Muscle layer of duodenum (tissue), 2 donors: ENCODE results near the gene MRPS31.
A peak's percentile ranks its signal among the peaks of the same experiment; 100 is the strongest.

Experiments used
- H3K27ac ChIP-seq: one replicate; pipeline ENCODE4 v1.7.0; 2013; ENCODE audit warnings: mild to moderate bottlenecking, low read length
- H3K27me3 ChIP-seq: one replicate; pipeline ENCODE4 v1.7.0; 2013; ENCODE audit warnings: low read depth, mild to moderate bottlenecking, control low read depth, low read length
- H3K36me3 ChIP-seq, 2 donors: one replicate each; pipeline ENCODE4 v1.7.0; 2013; ENCODE audit warnings: low read length in 2 of 2, control low read depth in 1 of 2, mild to moderate bottlenecking in 1 of 2; ENCODE audit not compliant: insufficient read depth in 2 of 2, control insufficient read depth in 1 of 2
- H3K4me1 ChIP-seq, 2 donors: one replicate each; pipeline ENCODE4 v1.7.0; 2013; ENCODE audit warnings: low read length in 2 of 2, mild to moderate bottlenecking in 2 of 2, control low read depth in 1 of 2, moderate library complexity in 1 of 2; ENCODE audit not compliant: insufficient read depth in 2 of 2, control insufficient read depth in 1 of 2
- H3K4me3 ChIP-seq, 2 donors: one replicate each; pipeline ENCODE4 v1.7.0; 2013; ENCODE audit warnings: low read length in 2 of 2, low read depth in 1 of 2, mild to moderate bottlenecking in 1 of 2
- H3K9me3 ChIP-seq, 2 donors: one replicate each; pipeline ENCODE4 v1.7.0; 2013; ENCODE audit warnings: low read length in 2 of 2, control low read depth in 1 of 2, mild to moderate bottlenecking in 1 of 2; ENCODE audit not compliant: control insufficient read depth in 1 of 2
- donor health status: healthy.

MRPS31 gene

DNA sequence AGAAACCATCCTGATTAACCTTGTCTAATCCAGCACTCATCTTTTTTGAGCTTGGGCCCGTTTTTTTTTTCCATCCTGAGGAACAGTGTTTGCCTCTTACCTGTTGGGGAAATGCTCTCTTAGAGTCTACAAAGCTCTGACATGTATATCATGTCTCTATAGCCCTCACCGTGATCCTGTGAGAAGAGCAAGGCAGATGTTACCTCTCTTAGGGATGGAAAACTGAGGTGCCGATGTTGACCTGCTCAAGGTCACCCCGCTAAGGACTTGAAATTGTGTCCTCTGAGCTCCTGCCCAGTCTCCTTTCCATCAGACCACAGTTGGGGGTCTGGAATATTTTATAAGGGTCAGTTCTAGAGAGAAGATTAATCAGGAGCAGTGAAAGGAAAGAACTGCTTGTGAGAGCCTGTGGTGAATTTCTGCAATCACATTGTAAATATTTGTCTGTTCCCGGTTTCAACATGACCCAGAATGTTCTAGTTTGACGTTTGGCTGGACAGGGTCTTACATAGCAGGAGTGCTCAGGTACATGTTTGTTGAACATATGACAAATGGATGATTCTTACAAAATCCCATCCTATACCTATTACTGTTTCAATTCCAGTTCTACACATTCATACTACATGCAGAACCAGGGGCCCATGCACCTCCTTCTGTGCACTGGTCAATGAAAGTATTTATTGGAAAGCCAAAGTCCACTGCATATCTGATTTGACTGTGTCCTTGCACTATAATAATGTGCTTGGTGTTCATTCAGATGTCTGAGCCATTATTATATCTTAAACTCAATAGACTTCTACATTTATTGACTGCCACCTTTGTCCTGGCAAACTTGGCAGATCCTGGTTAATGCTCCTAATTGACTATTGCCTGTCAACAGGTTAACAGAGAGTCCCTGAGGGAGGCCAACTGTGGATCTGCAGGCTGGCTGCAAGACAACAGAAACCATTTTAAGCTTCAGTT is 30.5 kb upstream of the MRPS31 start:
- Histone ChIP-seq H3K36me3 (peaks cover 22 to 40% of the 10 kb centered on the region in 2 donors), H3K4me1 (no peaks in the 10 kb centered on the region), H3K27ac (peak overlapping the region; percentile 71), H3K27me3 (no peaks in the 10 kb centered on the region), H3K4me3 (no peak overlapping the region), H3K9me3 (no peaks in the 10 kb centered on the region)

DNA sequence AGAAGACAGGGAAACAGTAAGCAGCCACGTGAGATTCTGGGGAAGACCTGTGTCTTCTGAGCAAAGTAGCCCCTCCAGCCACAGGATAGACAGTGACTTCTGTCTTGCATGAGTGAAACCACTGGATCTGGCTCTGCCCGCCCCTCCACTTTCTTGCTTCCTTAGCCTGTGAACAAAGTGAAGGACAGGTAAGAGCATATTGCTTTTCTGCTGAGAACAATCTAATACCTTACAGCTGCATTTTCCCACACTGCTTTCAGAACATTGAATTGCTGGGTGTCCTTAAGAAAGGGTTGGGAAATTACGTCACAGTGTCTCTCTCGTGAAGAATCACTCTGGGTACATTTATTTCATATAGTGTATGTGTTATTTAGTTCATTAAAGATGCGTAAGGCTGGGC is 29.6 kb upstream of the MRPS31 start:
- H3K36me3 ChIP-seq = peaks cover 22 to 37% of the 10 kb centered on the region in 2 donors

DNA sequence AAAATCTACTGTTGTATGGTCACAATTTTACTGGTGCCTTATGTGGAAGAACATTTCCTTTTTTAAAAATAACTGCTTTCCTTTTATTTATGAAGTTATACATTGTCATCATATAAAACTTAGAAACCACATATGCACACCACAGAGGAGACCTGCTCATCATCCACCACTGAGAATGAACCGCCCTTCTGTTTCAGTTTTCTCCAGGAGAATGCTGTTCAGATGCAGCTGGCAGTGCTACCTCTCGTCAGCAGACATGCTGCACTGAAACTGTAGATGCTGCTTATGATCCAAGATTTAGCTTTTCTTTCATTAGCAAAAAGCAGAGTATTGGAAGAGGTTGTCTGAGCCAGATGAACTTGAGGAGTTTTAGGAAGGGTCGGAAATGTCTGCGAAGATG is 28.5 kb upstream of the MRPS31 start:
- Histone ChIP-seq H3K27me3 (no peaks in the 10 kb centered on the region), H3K4me1 (no peaks in the 10 kb centered on the region), H3K9me3 (no peaks in the 10 kb centered on the region), H3K27ac (no peak overlapping the region), H3K4me3 (no peak overlapping the region), H3K36me3 (peaks cover 15 to 39% of the 10 kb centered on the region in 2 donors)

More for the DNA sequence above, 29.6 kb upstream of the MRPS31 start:
- no peak overlapping the region for H3K27ac ChIP-seq
- no peaks in the 10 kb centered on the region for H3K27me3 ChIP-seq
- no peaks in the 10 kb centered on the region for H3K4me1 ChIP-seq
- no peaks in the 10 kb centered on the region for H3K9me3 ChIP-seq
- H3K4me3 ChIP-seq = no peak overlapping the region

DNA sequence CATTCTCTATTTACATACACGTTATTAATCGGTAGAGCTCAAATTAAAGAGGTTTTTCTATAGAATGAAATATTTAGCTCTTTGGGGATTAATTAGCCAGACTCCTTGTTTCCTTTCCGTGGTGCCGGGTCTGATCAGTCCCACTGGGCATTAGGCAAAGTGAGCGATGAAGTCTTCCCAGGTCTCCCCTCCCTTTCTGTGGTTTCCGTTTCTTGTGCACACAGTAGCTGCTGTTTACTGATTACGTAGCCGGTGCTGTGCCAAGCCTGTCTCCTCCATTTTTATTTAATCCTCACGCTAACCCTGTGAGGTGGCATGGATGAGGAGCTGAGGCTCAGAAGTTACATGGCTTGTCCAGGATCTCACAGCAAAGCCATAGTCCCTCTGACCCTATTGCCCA is 27.4 kb upstream of the MRPS31 start:
- H3K27ac ChIP-seq = no peak overlapping the region
- peaks cover 15 to 46% of the 10 kb centered on the region in 2 donors for H3K36me3 ChIP-seq
- H3K4me3 ChIP-seq = no peak overlapping the region
- H3K4me1 ChIP-seq = no peaks in the 10 kb centered on the region
- H3K27me3 ChIP-seq = no peaks in the 10 kb centered on the region
- H3K9me3 ChIP-seq = no peaks in the 10 kb centered on the region

DNA sequence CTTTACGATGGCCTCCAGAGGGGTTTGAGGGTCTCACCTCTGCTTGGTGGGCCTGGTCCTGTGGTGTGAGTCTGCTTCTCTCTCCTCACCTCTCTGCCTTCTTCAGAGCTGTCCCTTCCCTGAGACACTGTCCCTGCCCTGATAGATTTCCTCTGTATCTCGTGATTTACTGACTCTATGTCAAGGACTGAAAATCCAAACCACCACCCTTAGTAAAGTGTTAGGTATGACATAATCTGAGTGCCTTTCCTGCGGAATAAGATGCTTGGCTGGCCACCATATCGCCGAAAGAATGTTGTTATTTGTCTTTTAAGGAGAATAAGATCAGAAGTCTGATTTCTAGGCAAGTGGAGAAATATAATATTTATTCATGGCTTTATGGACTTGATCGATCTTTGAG is 25.7 kb upstream of the MRPS31 start:
- Histone ChIP-seq H3K9me3 (no peaks in the 10 kb centered on the region), H3K36me3 (peaks cover 8 to 35% of the 10 kb centered on the region in 2 donors), H3K27me3 (no peaks in the 10 kb centered on the region), H3K27ac (no peak overlapping the region), H3K4me1 (no peaks in the 10 kb centered on the region), H3K4me3 (no peak overlapping the region)

DNA sequence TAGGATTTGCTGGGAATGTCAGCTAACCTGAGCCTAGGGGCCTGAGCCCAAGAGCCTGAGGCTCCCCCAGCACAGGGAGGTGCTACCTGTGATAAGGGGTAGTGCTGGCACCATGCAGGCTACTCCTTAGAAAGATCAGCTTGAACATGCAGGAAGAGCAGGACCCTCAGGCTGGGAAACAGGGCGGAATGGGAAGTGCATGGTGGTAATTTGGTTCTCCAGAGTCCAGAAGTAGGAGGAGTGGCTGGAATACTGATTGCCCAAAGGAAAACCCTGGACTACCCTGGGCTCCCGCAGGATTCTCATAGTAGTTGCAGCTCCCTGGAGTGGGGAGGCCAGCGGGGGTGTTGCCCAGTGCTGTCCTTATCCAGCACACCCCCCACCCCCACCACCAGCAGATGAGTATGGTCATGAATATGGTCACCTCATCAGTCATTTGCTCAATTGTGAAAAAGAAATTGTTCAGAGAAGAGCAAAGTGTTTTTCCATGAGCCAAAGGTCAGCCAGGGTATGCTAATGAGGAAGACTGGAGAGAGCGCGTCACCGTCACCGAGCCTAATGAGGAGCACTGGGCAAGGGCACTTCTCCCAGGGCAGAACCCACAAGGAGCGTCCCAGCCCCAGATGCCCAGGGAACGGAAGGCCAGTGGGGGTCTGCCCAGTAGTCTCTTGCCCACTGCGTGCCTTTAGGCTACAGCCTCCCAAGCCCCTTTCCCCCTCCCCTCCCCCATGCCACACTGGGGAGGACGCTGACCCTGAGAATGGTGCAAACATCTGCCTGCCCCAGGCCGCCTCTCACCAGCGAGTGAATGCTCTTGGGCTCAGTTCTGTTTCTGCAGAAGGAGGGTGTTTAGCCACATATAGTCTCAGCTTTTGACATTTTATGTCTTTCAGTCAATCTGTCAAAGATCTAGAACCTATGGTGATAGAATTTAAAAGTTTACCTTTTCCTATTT is 23.7 kb upstream of the MRPS31 start:
- H3K27ac ChIP-seq = no peak overlapping the region
- no peaks in the 10 kb centered on the region for H3K4me1 ChIP-seq
- peaks cover 8 to 34% of the 10 kb centered on the region in 2 donors for H3K36me3 ChIP-seq
- H3K27me3 ChIP-seq = no peaks in the 10 kb centered on the region
- no peaks in the 10 kb centered on the region for H3K9me3 ChIP-seq
- H3K4me3 ChIP-seq = no peak overlapping the region

DNA sequence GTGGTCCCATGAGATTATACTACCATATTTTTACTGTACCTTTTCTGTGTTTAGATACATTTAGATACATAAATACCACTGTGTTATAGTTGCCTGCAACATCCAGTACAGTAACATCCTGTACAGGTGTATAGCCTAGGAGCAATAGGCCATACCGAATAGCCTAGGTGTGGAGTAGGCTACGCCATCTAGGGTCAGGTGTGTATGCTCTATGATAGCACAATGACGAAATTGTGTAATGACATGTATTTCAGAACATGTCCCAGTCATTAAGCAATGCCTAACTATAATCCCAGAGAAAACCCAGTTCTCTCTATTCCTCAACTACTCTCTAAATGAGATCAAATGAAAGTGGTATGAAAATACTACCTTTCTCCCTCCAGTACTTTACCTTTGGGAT is 22.3 kb upstream of the MRPS31 start:
- no peaks in the 10 kb centered on the region for H3K9me3 ChIP-seq
- H3K4me3 ChIP-seq = no peak overlapping the region
- no peaks in the 10 kb centered on the region for H3K4me1 ChIP-seq
- H3K36me3 ChIP-seq = peaks cover 4 to 22% of the 10 kb centered on the region in 2 donors
- H3K27me3 ChIP-seq = no peaks in the 10 kb centered on the region
- H3K27ac ChIP-seq = no peak overlapping the region

DNA sequence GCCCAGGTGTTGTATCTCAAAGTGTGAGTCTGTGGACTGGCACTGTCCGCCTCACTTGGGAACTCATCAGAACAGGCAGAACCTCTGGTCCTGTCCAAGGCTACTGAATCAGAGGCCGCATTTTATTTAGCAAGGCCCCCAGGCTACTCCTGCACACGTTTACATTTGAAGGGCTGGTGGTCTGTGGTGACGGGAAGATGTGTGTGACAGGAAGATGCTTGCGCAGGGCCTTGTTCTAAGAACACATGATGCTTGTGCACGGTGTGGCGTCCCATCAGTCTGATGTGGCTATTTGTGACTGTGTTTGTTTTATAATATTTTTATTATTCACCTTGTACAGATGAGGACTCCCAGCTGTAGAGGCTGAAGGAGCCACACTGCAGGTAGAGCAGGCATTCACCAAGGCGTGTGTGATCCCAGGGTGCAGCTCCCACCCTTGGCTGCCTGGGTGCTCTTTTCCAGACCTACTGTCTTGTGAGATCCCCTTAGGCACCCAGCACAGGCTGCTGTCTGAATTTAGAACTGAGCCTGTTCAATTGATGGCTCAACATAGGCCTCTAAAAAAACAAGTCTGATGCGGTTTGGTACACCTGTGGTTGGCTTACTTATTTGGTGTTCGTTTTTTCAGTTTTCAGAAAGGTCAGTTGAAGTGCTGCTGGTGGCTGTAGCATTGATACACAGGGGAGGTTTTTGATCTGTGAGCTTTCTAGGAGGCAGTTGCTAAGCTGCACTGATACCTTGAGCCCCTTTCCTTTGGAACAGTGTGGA is 21.5 kb upstream of the MRPS31 start:
- H3K9me3 ChIP-seq = no peaks in the 10 kb centered on the region
- no peak overlapping the region for H3K27ac ChIP-seq
- H3K4me1 ChIP-seq = no peaks in the 10 kb centered on the region
- H3K4me3 ChIP-seq = no peak overlapping the region
- H3K36me3 ChIP-seq = peaks cover under 1 to 22% of the 10 kb centered on the region in 2 donors
- H3K27me3 ChIP-seq = no peaks in the 10 kb centered on the region

DNA sequence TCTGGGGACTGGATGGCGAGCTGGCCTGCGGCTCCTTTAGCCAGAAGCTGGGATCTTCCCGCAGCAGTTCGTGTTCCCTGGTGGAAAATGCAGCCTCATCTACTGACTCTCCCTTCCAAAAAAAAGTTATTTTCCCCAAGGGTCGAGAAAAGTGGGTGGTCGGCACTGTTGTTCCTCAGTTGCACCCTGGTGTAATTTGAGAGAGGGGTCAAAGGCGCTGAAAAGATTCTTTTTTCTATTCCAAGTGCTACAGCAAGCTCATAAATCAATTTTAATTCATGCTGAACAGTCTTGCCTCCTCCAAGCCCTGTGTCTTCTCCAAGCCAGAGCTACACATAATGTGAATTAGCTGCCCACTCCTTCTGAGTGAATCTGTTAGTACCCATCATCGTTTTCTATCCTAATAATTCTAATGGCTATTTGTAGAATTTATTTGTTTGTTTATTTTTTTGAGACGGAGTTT is 19.2 kb upstream of the MRPS31 start:
- H3K9me3 ChIP-seq = no peaks in the 10 kb centered on the region
- peaks cover 0 to 14% of the 10 kb centered on the region in 2 donors for H3K36me3 ChIP-seq
- H3K4me3 ChIP-seq = peak overlapping the region; percentile 69 to 76
- H3K27ac ChIP-seq = peak overlapping the region; percentile 63
- H3K4me1 ChIP-seq = no peaks in the 10 kb centered on the region
- no peaks in the 10 kb centered on the region for H3K27me3 ChIP-seq

DNA sequence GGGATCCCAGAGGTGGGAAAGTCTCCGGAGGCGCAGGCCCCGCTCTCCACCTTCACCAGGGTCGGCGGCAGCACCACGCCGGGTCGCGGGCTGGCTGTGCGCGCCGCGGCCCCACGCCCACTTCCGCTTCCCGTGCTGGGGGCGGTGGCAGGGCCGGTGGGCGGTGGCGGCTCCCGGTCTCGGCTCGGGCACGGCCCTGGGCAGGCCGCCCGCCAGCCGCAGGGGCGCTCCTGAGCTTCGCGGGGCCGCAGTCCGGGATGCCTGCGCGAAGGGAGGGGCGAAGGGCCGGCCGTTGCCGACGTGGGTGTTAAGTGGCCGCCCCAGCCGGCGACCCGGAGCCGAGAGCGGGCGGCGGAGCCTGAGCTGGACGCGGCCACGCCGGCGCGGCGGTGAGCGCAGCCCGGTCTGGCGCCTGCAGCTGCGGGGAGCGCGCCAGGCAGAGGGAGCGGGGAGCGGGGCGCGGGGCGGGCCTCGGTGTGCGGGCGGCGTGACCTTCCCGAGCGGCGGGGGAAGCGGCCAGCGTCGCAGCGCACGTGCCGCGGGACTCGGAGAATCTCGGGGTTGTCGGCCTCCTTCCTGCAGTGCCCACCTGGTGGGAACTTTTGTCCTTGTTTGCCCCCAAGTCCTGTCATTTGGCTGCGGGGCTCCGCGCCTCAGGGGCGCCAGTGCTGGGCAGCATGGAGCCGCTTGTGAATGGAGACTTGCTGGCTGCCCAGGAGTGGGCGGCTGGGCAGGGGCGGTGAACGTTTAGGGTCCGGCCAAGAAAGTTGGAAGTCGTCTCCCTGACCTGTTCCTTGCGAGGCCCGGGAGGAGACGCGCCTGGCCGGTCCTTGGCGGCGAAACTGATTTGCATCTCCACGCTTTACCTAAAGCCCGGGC is 18.5 kb upstream of the MRPS31 start, which contains the start of gene SLC25A15:
TSS of gene SLC25A15 (plus strand) at position 337 of the 879 bp plus-strand sequence. CDS start 3,616 bp downstream, outside the sequence.
- Histone ChIP-seq H3K27ac (peak within 1 kb of the TSS; percentile 67), H3K36me3 (peaks cover 0 to 7% of the 10 kb centered on the region in 2 donors), H3K9me3 (no peaks in the 10 kb centered on the region), H3K4me3 (peak within 1 kb of the TSS; percentile 69 to 76), H3K4me1 (no peaks in the 10 kb centered on the region), H3K27me3 (no peaks in the 10 kb centered on the region)
